ENCODE results near the gene PLCD3.

Gene PLCD3

DNA sequence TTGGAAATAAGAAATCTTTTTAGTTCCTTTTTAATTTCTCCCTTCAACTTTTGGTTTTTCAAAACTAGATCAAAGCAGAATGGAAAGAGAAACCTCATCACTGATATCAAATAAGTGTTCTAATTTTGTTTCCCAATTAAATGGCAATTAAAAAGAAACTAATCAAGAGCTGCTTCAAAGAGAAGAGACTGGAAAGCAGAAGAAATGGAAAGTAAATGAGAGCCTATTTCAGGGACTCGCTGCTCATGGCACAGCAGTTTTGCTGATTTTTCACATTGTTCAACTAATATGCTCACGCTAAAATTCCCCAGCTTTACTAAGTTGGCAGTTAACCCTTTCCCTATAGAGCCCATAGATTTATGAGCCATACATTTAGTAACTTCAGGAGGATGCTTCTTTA, 64.7 kb downstream of the PLCD3 start:
- no peak for DNase-seq (ENCODE audit: low read depth)

- no peak for DNase-seq (ENCODE audit: low read depth)
Measured at GRCh38 chr17:45063198-45063597, 69.1 kb downstream of the PLCD3 start.

GRCh38 chr17:45061606-45062205, 70.6 kb downstream of the PLCD3 start:
- no peak for DNase-seq (ENCODE audit: low read depth)

DNA sequence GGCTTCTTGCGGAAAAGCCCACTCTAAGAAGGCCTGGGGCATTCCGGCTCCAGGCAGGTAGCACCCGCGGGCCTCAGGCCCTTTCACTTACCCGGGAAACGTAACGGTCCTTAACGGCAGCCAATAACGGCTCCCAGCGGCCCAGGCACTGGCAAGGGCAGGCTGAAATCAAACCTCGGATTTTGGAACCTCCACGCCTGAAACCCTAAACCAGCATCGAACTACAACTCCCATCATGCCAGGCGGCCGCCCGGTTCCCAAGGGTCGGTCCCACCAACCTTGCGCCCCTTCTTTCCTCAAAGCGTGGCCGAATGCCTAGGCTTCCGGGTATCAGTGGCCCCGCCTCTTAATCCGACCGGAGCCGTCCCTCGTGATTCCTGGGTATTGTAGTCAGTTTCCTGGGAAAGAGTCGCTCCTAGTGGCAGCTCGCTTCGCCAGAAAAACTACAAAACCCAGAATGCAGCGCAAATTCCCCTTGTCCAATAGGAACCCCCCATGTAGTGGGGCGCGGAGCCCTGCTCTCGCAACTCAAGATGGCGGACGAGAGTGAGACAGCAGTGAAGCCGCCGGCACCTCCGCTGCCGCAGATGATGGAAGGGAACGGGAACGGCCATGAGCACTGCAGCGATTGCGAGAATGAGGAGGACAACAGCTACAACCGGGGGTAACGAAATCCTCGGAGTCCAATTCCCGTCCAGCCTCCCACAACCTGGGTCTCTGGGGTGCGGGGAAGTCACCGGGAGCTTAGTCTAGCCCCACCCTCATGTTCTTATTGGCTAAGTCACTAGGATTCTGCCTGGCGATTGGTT, 71.3 kb downstream of the PLCD3 start, which contains the start of gene NMT1:
Gene NMT1 (plus strand): TSS at position 521 of the 809 bp plus-strand sequence. CDS start 13 bp downstream, at position 534.
- peak; percentile 99 for DNase-seq (ENCODE audit: low read depth)

DNA sequence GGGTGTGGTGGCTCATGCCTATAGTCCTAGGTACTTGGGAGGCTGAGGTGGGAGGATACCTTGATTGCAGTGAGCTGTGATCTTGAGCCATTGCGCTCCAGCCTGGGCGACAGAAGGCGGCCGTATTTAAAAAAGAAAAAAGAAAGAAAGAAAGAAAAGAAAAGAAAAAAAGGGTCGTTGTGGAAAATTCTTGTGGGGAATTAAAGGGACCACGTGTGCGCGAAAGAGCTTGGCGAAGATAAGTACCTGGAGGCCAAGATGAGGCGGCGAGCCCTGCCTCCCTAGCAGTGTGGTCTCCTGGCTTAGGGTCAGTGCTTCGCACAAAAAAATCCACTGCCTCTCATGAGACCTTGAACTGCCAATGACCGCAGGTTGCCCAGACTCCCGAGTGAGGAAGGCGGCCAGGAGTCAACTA, 71.9 kb downstream of the PLCD3 start:
- DNase-seq (ENCODE audit: low read depth): no peak
